Middle frontal gyrus (tissue), 1 donor: Measurements from ENCODE around the gene LYVE1.

Experiments used
- DNase-seq: peaks from one replicate; pipeline ENCODE4 v3.0.0-alpha.2; 2015; ENCODE audit warnings: low spot score; ENCODE audit errors: extremely low spot score

LYVE1 gene

DNA sequence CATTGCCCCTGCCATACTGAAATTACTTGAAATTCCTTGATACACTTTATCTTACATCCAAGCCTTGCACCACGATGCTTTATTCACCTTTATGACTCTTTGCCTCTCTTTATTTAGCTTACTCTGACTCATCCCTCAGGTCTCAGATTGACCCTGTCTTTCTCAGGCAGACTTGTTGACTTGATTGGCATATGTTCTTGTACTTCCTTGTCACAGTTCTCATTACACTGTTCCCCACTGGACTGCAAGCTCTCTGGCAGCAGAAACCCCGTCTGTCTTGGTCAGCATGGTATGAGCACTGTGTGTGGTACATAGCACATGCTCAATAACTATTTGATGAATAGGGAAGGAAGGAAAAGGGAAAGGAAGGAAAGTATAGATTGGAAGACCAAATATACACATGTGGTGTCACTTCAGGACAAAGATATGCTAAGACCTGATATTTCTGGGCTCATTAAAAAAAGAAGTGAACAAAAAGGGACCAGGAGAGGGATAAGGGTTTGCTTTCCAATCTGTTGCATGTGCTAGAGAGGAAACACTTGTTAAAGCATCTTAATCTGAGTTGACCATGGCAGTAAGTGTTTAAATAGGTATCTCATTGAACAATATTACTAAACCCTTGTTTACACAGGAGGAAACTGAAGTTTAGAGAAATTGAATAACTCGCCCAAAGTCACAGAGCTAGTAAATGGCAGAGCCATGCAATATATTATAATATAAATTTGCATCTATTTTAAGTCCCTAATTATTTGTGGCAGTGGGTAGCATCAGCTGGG lies 7.2 kb downstream of the LYVE1 start:
- DNase-seq: no peak

DNA sequence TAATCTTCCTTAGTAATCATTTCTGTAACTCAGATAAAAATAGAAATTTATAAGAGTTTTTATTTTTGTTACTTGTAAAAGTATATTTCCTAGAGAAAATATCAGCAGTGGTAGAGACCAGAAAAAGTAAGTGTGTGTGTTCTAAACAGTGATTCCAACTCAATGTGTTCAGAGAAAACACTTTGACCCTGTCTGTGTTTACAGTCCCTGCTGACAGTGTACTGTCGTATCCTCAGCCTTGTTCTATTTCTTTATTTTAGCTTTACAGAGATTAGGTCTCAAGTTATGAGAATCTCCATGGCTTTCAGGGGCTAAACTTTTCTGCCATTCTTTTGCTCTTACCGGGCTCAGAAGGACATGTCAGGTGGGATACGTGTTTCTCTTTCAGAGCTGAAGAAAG lies 10.2 kb downstream of the LYVE1 start:
- DNase-seq: no peak

DNA sequence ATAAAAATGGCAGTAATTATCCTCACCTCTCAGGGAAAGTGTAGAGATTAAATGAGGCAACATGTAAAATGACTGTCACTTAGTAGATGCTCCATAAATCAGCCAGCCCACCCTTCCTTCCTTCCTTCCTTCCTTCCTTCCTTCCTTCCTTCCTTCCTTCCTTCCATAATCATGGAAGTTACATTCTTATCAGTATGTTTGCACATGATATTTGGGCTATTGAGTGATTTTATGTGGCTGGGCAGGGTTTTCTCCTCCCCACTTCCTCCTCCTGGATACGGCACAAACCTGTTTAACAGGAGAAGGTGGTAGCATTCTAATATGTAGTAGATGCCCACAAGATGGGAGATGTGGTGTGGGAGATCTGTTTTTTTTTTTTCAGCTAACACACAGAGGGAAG lies 11.9 kb downstream of the LYVE1 start:
- DNase-seq: no peak

DNA sequence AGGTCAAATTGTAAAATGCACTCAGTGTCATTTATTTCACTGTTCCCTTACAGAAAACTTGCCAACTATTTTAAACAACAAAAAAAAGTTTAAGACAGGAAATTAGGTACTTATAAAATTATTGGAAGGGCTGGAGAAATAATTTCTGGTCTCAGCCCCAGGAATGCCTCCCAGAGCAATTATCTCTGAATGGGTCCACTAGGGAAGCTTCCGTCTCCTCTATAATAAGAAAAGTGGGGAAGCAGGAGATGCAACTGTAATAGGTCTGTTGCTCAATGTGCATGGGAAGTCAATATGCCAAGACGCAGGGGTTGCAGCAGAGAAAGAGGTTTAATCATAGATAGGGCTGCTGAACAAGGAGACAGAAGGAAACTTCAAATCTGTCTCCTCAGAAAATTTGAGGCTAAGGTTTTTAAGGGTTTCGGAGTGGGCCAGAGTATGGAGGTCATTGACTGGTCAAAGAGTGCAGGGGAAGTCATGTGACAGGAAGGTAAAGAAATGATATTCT lies 16.6 kb downstream of the LYVE1 start:
- DNase-seq: no peak

DNA sequence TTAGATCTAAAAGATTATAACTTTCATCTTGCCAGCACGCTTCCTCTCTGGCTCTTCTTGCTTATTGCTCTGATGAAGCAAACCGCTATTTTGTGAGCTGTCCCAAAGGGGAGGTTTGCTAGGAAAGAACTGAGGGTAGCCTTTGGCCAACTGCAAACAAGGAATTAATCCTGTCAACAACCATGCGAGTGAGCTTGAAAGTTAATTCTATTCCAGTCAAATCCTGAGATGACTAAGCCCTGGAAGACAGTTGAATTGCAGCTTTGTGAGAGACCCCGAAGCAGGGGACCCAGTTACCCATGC lies 17.2 kb downstream of the LYVE1 start:
- DNase-seq: no peak

DNA sequence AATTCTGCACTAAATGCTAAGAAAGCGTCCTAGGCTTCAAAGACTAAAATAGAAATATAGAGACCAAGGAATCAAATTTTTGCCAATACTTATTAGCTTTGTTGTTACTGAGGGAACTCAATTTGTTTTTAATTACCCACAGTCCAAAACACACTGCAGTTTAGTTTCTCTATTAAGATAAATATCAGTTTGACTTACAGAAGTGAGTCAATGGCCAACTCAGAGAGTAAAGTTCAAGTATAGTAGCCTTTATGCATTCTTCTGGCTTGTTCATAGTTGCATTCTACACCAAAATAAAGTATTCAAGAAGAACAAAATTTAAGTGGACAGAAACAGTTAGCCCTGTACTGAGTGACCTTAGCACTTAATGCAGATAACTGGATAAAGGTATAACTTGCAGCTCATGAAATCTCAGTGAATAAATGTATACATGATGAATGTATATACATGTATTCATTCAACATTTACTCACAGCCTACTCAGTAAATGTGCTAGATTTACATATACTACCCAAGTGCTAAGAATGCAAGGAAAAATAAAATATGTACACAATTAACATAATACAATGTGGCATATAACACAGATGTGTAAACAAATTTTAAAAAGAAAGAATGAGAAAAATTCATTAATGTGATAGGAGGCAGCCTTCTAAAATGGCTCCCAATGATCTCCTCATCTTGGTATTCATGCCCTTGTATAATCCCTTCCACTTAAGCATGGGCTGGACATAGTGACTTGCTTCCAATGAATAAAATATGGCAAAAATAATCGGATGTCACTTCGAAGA lies 17.8 kb downstream of the LYVE1 start:
- DNase-seq: no peak

DNA sequence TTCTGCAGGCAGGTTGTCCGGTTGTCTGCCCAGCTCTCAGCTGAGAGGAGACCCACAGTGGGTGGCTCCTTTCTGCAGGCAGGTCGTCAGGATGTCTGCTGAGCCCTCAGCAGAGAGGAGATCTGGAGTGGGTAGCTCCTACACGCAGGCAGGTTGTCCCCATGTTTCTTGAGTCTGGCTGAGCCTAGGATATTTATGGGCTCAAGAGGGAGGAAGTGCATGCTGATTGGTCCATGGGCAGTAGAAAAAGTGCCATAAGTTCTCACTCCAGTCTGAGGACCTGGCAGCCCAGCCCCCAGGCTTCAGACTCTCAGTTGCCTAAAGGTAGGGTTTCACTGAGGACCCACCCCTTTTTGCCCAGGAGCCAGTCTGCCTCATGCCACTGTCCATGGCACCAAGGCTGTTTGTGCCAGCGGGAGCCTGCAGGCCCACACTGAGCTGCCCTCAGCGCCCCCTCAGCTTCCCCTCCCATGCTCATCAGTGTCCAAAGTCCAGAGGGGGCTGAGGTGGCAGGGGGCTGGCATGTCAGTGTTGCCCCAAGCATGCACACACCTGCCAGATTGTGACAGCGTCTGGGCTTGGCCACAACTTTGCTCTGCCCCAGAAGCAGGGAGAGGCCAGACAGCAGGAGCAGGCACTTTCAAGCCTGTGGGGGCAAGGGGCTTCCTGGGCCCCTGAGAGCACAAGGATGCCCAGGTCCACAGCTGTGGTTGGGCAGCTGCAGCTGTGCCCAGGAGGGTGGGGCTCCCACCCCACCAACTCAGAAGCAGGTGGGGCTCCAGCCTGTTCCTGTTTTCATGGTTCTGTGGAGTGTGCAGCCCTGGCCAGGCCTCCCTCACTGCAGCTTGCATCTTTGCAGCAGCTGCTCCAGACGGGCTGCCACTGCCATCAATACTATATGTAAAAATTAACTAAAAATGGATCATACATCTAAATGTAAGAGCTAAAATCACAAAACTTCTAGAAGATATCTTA lies 23.7 kb downstream of the LYVE1 start:
- no peak for DNase-seq

DNA sequence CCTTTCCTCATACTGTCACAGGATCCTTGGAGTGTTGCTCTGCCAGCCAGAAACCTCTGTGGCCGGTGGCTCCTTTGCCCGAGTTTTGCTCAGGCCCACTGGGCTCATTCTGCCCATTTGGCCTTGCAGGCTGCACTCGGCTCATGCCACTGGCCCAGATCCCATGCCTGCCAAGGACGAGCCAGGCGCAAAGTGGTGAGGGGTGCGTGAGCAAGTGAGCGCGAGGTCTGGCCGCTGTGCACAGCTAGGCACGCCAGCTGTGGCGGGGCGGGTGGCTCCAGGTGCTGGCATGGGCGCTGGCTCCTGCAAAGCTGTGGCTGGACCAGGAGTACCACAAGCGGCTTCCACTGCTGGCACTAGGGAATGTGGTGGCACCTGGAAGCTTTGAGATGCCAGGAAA lies 24.7 kb downstream of the LYVE1 start:
- no peak for DNase-seq

DNA sequence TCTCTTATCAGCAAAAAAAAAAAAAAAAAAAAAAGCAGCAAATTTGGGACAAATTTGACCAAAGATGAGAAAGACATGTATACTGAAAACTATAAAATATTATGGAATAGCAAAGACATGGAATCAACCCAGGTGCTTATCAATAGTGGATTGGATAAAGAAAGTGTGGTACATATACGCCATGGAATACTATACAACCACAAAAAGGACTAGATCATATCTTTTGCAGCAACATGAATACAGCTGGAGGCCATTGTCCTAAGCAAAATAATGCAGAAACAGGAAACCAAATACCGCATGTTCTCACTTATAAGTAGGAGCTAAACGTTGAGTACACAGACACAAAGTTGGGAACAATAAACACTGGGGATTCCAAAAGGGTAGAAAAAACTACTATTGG lies 25.7 kb downstream of the LYVE1 start:
- no peak for DNase-seq

DNA sequence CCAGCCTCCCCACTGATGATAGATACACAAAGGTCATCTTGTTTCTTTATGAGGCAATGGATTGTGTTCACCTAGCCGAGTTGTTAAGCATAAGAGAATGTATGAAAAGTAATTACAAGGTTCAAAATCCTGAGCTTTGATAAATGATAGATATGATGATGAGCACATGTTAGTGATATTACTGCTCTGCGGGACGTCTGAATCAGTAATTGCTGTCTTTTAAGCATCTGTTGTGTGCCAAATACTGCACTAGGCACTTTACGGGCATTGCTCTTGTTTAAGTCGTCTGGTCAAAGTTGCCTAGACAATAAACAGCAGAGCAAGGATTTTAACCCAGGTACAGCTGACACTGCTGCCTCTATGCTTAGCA lies 26.9 kb downstream of the LYVE1 start:
- DNase-seq: no peak

DNA sequence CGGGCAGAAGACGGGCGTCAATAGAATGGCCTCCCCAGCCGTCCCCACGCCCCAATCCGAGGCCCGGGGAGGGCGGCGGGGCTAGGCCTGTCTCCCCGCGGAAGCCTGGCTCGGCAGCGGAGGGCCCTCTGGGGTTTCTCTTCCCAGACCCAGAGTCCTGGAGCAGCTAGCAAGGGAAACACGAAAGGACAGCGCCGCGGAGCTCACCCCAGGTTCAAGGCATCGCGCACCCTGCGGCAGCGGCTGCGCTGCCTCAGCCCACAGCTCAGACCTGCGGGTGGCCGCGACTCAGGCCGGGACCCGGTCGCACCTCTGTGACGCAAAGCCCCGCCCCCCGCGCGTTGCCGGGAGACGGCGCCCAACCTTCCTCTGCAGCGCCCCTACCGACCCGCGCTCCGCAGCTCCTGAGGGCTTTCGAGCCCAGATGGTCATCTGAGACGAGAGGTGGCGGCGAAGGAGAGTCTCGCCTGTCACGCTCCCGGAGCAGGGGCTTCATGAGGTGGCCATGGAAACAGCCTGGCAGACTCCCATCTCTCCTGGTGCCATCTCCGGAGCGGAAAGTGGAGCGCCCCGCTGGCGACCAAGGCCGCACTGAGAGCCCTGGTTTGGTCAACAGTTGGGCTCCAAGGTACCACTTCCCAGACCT lies 27.4 kb downstream of the LYVE1 start, which contains the start of gene RNF141:
Gene RNF141 (minus strand): TSS at position 273 of the 646 bp plus-strand sequence. CDS start 7,029 bp downstream, outside the sequence.
- peak; percentile 73 for DNase-seq

DNA sequence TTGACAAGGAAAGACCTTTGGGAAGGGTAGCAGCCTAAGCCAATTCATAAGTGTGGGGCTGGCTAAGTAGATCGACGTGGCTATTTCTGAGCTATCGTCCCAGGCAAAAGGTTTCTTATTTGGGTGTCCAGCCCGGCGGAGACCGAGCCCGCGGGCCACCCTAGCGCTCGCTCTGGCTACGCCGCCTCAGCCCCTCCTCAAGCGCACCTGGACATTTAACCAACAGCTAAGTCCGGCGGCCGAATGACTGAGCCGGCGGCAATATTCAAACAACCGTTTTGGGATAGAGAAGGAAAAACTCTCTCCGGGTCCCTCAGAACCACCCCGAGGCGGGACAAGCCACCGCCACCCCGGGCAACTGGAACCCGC lies 27.9 kb downstream of the LYVE1 start:
- peak; percentile 4 for DNase-seq

DNA sequence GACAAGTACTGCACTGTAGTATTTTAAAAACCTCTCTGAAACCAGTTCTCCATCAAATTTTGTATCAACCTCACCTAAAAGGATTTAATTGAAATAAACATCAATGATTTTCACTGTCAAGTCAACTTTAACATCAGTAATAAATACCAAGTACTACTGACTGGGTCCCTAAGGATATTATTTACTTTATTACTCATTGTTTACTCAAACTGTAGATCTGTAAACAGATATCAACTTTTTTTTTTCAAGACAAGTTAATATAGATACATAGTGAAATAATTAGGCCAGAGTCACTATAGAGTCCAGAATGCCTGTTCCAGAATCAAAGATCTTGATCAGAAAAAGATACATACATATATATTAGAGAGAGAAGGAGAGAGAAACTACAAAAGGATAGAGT lies 29.1 kb downstream of the LYVE1 start:
- no peak for DNase-seq

DNA sequence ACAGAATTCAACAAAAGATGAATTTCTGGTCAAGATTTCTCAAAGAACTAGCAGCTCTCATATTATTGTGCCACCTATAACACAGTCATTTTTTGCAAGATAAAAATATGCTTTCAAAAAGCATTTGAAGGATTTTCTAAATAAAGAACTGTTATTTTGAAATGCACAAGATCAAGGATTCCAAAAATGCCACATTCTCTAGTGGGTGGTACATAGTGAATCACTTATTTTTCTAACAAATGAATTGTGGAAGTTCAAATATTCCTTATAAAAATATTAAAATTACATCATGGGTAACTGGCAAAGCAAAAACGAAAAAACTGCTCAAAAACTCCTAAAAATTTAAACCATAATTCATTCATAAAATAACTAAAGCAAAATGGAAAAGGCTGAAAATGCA lies 29.5 kb downstream of the LYVE1 start:
- DNase-seq: peak; percentile 47

DNA sequence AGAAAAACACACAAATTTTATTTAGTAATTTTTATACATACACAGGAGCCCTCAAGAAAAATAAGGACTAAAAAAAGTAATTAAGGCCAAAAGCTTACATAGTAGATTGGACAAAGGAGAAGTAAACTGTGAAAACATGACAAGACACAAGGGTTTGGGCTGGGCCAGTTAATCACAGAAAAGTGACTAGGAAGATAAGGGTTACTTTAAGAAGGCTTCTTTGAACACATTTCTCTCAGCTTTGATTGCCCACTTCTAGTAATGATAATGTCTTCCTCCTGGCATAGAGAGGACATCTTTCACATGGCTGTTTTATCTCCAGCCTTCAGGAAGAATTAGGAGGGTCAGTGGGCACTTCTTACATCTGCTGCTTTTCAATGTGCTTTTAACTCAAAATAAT lies 30.9 kb downstream of the LYVE1 start:
- no peak for DNase-seq

DNA sequence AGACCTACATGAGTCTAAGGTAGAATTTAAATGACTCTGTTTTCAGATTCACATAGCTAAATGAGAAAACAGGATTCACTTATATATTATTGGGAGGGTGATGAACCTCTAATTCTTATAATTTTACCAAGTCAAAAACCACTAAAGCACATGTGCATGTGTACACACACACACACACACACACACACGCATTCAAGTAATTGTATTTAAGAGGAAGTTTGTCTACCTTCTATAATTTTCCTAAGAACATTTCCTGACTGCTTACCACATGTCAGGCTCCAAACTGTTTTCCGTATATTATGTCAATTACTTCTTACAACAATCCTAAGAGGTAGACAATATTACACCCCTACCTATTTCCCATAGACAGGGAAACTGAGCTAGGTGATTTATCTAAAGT lies 34.1 kb downstream of the LYVE1 start:
- no peak for DNase-seq

DNA sequence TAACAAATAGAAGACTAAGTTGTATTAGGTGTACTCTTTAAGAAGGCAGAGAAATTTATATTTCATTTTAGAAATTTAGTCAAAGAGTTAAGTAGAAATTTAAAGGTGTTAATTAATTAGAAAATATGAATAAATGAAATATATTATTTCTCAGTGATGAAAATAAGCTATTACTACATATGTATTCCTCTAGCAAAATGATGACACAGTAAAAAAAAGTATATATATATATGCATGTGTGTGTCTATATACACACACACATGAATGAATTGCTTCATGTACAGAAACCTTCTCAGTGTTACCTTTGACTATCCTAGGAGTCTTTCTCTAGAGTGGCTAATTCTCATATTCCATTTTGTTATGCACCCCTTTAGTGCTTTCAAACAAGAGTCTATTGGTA lies 35.1 kb downstream of the LYVE1 start:
- no peak for DNase-seq

DNA sequence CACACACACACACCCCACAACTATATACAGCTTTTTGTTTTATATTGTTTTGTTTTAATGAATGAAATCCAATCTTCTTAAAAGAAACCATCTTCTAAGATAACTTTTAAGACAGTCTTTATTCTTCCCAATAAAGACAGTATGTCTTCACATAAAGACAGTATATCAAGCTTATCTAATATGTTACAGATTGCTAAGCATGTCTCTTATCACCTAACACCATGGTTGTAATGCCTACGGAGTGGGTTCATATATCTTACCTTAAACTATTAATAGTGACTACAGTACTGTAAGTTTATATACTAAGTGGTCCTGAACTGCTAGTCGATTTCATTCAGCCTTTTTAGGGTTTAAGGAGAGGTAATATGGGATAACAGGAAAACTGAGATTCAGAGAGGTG lies 35.9 kb downstream of the LYVE1 start:
- no peak for DNase-seq

DNA sequence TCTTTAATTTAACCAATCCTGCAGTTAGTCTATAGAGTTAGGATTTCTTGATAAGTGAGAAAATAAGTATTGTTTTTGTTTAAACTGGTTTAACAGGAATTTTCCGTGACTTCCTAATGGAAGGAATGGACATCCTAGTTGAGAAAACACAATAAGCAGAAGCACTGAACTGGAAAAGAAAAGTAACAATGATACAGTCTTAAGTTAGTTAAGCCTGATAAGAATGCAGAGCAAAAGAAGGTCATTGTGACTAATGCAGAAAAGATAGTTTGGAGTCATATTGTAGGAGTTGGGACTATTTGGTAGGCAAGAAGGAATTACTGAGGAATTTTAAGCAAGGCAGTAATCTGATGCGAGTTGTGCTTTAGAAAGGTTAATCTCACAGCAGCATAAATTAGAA lies 39.2 kb downstream of the LYVE1 start:
- DNase-seq: no peak

DNA sequence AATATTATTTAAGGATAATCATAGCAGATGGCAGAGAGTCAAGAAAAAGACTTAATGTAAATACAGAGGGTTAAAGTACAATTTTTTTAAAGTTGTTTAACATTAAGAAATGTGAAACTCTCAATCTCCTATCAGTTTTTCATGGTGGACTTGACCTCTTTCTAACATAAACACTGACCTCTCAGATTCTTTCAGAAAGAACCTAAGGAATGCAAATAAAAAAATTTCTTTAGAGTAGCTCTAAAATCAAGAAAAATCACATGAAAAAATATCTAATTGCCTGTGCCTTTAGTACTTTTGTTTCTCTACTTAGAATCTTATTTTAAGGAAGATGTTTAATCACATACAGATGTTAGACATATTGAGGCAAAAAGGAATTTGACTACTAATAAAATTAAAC lies 40.3 kb downstream of the LYVE1 start:
- DNase-seq: no peak
